Stomach (tissue), 9 donors: Measurements from ENCODE around the gene KCNK1. TPM values are rescaled to one million over a fixed set of nuclear protein-coding genes. Genes with fewer than 3 reads are reported as not detected.
"Not testable (repeated sequence)": the region's sequence is repeated elsewhere in the genome, so short reads cannot be mapped to it uniquely, and the experiment has no call there.

Experiments used
- DNase-seq, 2 donors: peaks; one replicate each; pipeline versions ENCODE4 v3.0.0 to v3.0.0-alpha.2; 2013 to 2019
- H3K27ac ChIP-seq, 5 donors: fragments of 200-600 bp in 4 of 5; sonication (generic) in 4 of 5; one replicate each; pipeline ENCODE4 v1.5.1; 2013 to 2019; ENCODE audit warnings: mild to moderate bottlenecking in 1 of 5, moderate library complexity in 1 of 5
- H3K27me3 ChIP-seq, 3 donors: fragments of 200-600 bp; sonication (generic); one replicate each; pipeline ENCODE4 v1.5.1; 2017 to 2019; ENCODE audit warnings: mixed run types in 1 of 3
- H3K36me3 ChIP-seq, 4 donors: fragments of 200-600 bp; sonication (generic); 1 replicate in 3 of 4; 2 replicates in 1 of 4; pipeline ENCODE4 v1.5.1; 2016 to 2019
- H3K4me1 ChIP-seq, 4 donors: fragments of 200-600 bp; sonication (generic); one replicate each; pipeline ENCODE4 v1.5.1; 2016 to 2019
- H3K4me3 ChIP-seq, 4 donors: fragments of 200-600 bp; sonication (generic) in 3 of 4; one replicate each; pipeline ENCODE4 v1.5.1; 2016 to 2019; ENCODE audit warnings: mild to moderate bottlenecking in 1 of 4
- H3K9me3 ChIP-seq, 4 donors: fragments of 200-600 bp; sonication (generic); one replicate each; pipeline ENCODE4 v1.5.1; 2016 to 2019
- CTCF ChIP-seq, 7 experiments: fragments of 450-650 bp in 4 of 7; fragments of 200-600 bp in 3 of 7; sonication (generic) in 3 of 7; IDR thresholded peaks; one replicate each; pipeline ENCODE4 v1.5.1; 2016 to 2019; ENCODE audit warnings: antibody characterized with exemption in 7 of 7, control low read depth in 2 of 7, mild to moderate bottlenecking in 1 of 7
- EP300 ChIP-seq: sonication (generic); formaldehyde crosslinking; IDR thresholded peaks from one replicate; pipeline ENCODE4 v1.6.1; 2017; ENCODE audit warnings: antibody characterized with exemption
- POLR2A ChIP-seq, 4 donors: fragments of 450-650 bp; IDR thresholded peaks; one replicate each; pipeline ENCODE4 v1.6.1; 2016; ENCODE audit warnings: antibody characterized with exemption in 4 of 4, control low read depth in 2 of 4, mild to moderate bottlenecking in 1 of 4, moderate library complexity in 1 of 4
- POLR2AphosphoS5 ChIP-seq, 3 donors: sonication (generic); formaldehyde crosslinking; IDR thresholded peaks; one replicate each; pipeline ENCODE4 v1.6.1; 2016; ENCODE audit warnings: antibody characterized with exemption in 3 of 3
- WGBS, 5 donors: extraction: QIAGEN DNeasy Blood & Tissue Kit in 3 of 5; methylation state at CpG; one replicate each; pipeline versions ENCODE4 v1.1.5 to v1.1.7; 2013 to 2018; 5-methylcytosine and 5-hydroxymethylcytosine counted together
- intact Hi-C: fragments of 100-400 bp; cut with DNase I; formaldehyde crosslinking; loops from one replicate; pipeline ENCODE4 v1.15.1; 2023; ENCODE audit warnings: low total_unique reads
- polyA plus RNA-seq, 3 donors: library from polyadenylated mRNA; stranded (reverse); fragments of 200-250 nt; gene quantifications; one replicate each; pipeline ENCODE4 v1.2.3, GENCODE V29; 2013
- total RNA-seq, 5 donors: library from RNA; depleted of rRNA; stranded (reverse); fragments of >200 nt; gene quantifications; one replicate each; pipeline versions ENCODE4 v1.1.0 to v1.2.3, GENCODE V29; 2014 to 2016
- donor health status: healthy with polysubstance abuse.
- donor health status: Bipolar disorder and iron deficiency.
- donor health status: healthy.

KCNK1 gene
- total and polyA plus RNA-seq, 8 donors, result 4.1 to 52.5 (median 9.5) TPM

GRCh38 chr1:233609926-233610325 lies 4.0 kb upstream of the KCNK1 start:
- Histone ChIP-seq H3K4me3 (no peak overlapping the region), H3K4me1 (peaks cover 4 to 12% (median 10%) of the 10 kb centered on the region in 4 donors), H3K27me3 (peaks cover 0 to 33% (median 0%) of the 10 kb centered on the region in 3 donors), H3K9me3 (peaks cover 0 to under 1% (median 0%) of the 10 kb centered on the region in 4 donors), H3K36me3 (no peaks in the 10 kb centered on the region), H3K27ac (no peak overlapping the region)
- no peak for DNase-seq
- TF ChIP-seq EP300 (no peak), CTCF (IDR thresholded peaks at IDR 0.05) (no peak), POLR2A (IDR thresholded peaks at IDR 0.05) (no peak), POLR2AphosphoS5 (IDR thresholded peaks at IDR 0.05) (no peak)
- intact Hi-C loops, result no loop called here
- 80 to 89% (median 81%) methylated on average over 4 of the region's 4 CpGs for WGBS, 5 donors

- H3K27me3 ChIP-seq, result peaks cover 0 to 40% (median 0%) of the 10 kb centered on the region in 3 donors
- H3K9me3 ChIP-seq, result no peaks in the 10 kb centered on the region
- H3K4me3 ChIP-seq, result no peak overlapping the region
- 85 to 97% (median 93%) methylated on average over 2 of the region's 2 CpGs for WGBS, 5 donors
- no peaks in the 10 kb centered on the region for H3K36me3 ChIP-seq
- H3K4me1 ChIP-seq, result peaks cover 5 to 14% (median 11%) of the 10 kb centered on the region in 4 donors
- DNase-seq, result no peak
- no peak overlapping the region for H3K27ac ChIP-seq
- intact Hi-C loops, result no loop called here
- TF ChIP-seq POLR2A (IDR thresholded peaks at IDR 0.05), result no peak
- no peak for TF ChIP-seq CTCF (IDR thresholded peaks at IDR 0.05)
- TF ChIP-seq EP300, result no peak
- TF ChIP-seq POLR2AphosphoS5 (IDR thresholded peaks at IDR 0.05), result no peak
Measured at GRCh38 chr1:233610628-233611027, 3.3 kb upstream of the KCNK1 start.

GRCh38 chr1:233611363-233611762 lies 2.5 kb upstream of the KCNK1 start:
- WGBS, 5 donors, result 54 to 74% (median 69%) methylated on average over 5 of the region's 5 CpGs
- H3K36me3 ChIP-seq, H3K27ac ChIP-seq, DNase-seq, H3K9me3 ChIP-seq, H3K4me3 ChIP-seq, intact Hi-C loops: not testable (repeated sequence)
- peaks cover 5 to 21% (median 11%) of the 10 kb centered on the region in 4 donors for H3K4me1 ChIP-seq
- peaks cover 0 to 40% (median 0%) of the 10 kb centered on the region in 3 donors for H3K27me3 ChIP-seq

- DNase-seq, result peak; percentile 46 to 77
- Histone ChIP-seq H3K36me3 (no peaks in the 10 kb centered on the region), H3K4me3 (peak overlapping the region; percentile 55 to 61 (median 56)), H3K27me3 (peaks cover 0 to 40% (median 0%) of the 10 kb centered on the region in 3 donors), H3K27ac (peak overlapping the region; percentile 84 to 93 (median 90)), H3K9me3 (no peaks in the 10 kb centered on the region), H3K4me1 (peaks cover 5 to 21% (median 11%) of the 10 kb centered on the region in 4 donors)
- intact Hi-C loops, result no loop called here
- WGBS, 5 donors, result 0 to 2% (median 1%) methylated on average over 10 to 43 of the region's 43 CpGs
- no peak for TF ChIP-seq CTCF (IDR thresholded peaks at IDR 0.05)
- no peak for TF ChIP-seq EP300
- no peak for TF ChIP-seq POLR2AphosphoS5 (IDR thresholded peaks at IDR 0.05)
- TF ChIP-seq POLR2A (IDR thresholded peaks at IDR 0.05), result no peak
Measured at GRCh38 chr1:233614173-233614742, 352 bp downstream of the KCNK1 start.
